Esophagus (tissue), 2 donors: ENCODE measurements around the gene SMG7. TPM values are rescaled to one million over a fixed set of nuclear protein-coding genes. Genes with fewer than 3 reads are reported as not detected.

Source experiments
- H3K27ac ChIP-seq, 2 donors: one replicate each; pipeline ENCODE4 v1.5.1; 2013; ENCODE audit warnings: low read depth in 2 of 2, mild to moderate bottlenecking in 2 of 2, inconsistent platforms in 1 of 2, low read length in 1 of 2, moderate library complexity in 1 of 2
- H3K27me3 ChIP-seq, 2 donors: one replicate each; pipeline ENCODE4 v1.6.1; 2013; ENCODE audit warnings: low read length in 2 of 2, control low read depth in 1 of 2, mild to moderate bottlenecking in 1 of 2; ENCODE audit not compliant: insufficient read depth in 2 of 2, control insufficient read depth in 1 of 2
- H3K36me3 ChIP-seq, 2 donors: one replicate each; pipeline ENCODE4 v1.6.1; 2013; ENCODE audit warnings: low read length in 1 of 2; ENCODE audit not compliant: control insufficient read depth in 2 of 2, insufficient read depth in 2 of 2
- H3K4me1 ChIP-seq, 2 donors: one replicate each; pipeline ENCODE4 v1.6.1; 2013; ENCODE audit warnings: low read length in 1 of 2; ENCODE audit not compliant: control insufficient read depth in 2 of 2, insufficient read depth in 2 of 2
- H3K4me3 ChIP-seq, 2 donors: one replicate each; pipeline ENCODE4 v1.5.1; 2013; ENCODE audit warnings: low read length in 2 of 2, mild to moderate bottlenecking in 2 of 2, low read depth in 1 of 2, moderate library complexity in 1 of 2
- H3K9me3 ChIP-seq, 2 donors: one replicate each; pipeline ENCODE4 v1.6.1; 2013; ENCODE audit warnings: mild to moderate bottlenecking in 2 of 2, low read depth in 1 of 2, low read length in 1 of 2, moderate library complexity in 1 of 2; ENCODE audit not compliant: control insufficient read depth in 2 of 2, insufficient read depth in 1 of 2
- WGBS, 2 donors: extraction: QIAGEN DNeasy Blood & Tissue Kit; methylation state at CpG; one replicate each; pipeline ENCODE4 v1.1.7; 2013; 5-methylcytosine and 5-hydroxymethylcytosine counted together
- polyA plus RNA-seq, 2 donors: library from polyadenylated mRNA; stranded (reverse); fragments of 200-250 nt; gene quantifications; one replicate each; pipeline ENCODE4 v1.2.3, GENCODE V29; 2013
- donor health status: healthy with polysubstance abuse.
- donor health status: Bipolar disorder and iron deficiency.

Gene SMG7
- polyA plus RNA-seq, 2 donors: 13.2 to 14.3 TPM

- H3K36me3 ChIP-seq: no peaks in the 10 kb centered on the region
- 81 to 87% methylated on average over 12 of the region's 12 CpGs for WGBS, 2 donors
- no peak overlapping the region for H3K4me3 ChIP-seq
- H3K4me1 ChIP-seq: no peaks in the 10 kb centered on the region
- no peaks in the 10 kb centered on the region for H3K27me3 ChIP-seq
- H3K9me3 ChIP-seq: no peaks in the 10 kb centered on the region
- H3K27ac ChIP-seq: no peak overlapping the region
These were observed 109.9 kb downstream of the SMG7 start for GRCh38 chr1:183582021-183582713.

DNA sequence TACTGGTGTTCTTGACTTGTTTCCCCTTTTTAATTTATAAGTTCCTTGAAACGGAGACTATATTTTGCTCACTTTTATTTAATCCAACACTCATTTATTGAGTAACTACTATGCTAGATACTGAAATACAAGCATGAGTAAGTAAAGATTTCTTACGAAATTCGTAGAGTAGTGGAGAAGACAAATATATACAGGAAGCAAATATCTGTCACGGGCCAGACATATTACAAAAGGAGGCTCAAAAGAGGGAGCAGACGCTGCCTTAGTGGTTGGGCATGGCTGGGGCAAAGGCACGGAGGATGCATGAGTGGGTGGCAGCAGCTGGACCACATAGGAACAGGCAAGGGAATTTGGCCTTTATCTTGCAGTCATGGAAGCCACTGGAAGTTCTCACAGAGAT lies 111.2 kb downstream of the SMG7 start:
- Histone ChIP-seq H3K36me3 (no peaks in the 10 kb centered on the region), H3K27me3 (no peaks in the 10 kb centered on the region), H3K27ac (no peak overlapping the region), H3K4me1 (no peaks in the 10 kb centered on the region), H3K4me3 (no peak overlapping the region), H3K9me3 (no peaks in the 10 kb centered on the region)
- 78 to 81% methylated on average over 6 of the region's 6 CpGs for WGBS, 2 donors

DNA sequence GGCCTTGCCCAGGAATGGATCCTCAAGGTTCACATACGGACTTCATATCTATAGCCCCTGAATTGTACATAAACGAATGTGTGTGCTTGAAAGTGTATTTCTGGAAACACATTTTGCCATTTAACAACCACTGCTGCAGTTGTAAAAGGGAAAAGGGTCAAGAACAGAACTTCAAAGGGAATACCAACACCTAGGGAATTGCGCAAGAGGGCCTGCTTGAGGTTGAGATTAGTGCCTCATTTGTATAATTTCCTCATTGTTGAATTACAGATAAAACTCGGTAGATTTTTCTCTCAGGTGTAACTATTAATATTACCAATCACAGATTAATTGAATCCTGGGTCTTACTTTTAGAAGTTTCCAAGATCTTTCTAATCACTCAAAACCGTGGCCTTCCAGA lies 111.8 kb downstream of the SMG7 start:
- Histone ChIP-seq H3K4me1 (peaks cover 3 to 4% of the 10 kb centered on the region in 2 donors), H3K4me3 (no peak overlapping the region), H3K36me3 (no peaks in the 10 kb centered on the region), H3K27ac (no peak overlapping the region), H3K27me3 (no peaks in the 10 kb centered on the region), H3K9me3 (no peaks in the 10 kb centered on the region)
- 68 to 70% methylated on average over 5 of the region's 5 CpGs for WGBS, 2 donors

DNA sequence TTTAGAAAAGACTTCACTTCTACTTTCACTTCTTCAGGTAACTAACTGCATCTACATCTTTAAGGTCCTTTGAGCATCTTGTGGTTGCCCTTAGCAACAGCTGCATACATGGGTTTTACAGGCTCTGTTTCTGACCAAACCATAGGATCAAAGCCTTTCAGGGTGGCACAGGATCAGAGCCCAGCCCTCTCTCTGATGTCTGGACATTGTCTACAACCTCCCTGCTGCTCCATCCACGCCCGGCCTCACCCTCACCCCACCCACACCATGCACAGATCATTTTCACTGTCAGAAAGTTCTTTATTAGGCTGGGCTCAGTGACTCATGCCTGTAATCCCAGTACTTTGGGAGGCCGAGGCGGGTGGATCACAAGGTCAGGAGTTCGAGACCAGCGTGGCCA lies 112.7 kb downstream of the SMG7 start:
- Histone ChIP-seq H3K36me3 (no peaks in the 10 kb centered on the region), H3K4me3 (no peak overlapping the region), H3K4me1 (peaks cover 3 to 5% of the 10 kb centered on the region in 2 donors), H3K9me3 (no peaks in the 10 kb centered on the region), H3K27ac (no peak overlapping the region), H3K27me3 (no peaks in the 10 kb centered on the region)
- 60 to 63% methylated on average over 6 of the region's 6 CpGs for WGBS, 2 donors

GRCh38 chr1:183586455-183586854 lies 114.2 kb downstream of the SMG7 start:
- H3K27ac ChIP-seq: no peak overlapping the region
- no peaks in the 10 kb centered on the region for H3K36me3 ChIP-seq
- 99 to 100% methylated on average over 1 of the region's 1 CpG for WGBS, 2 donors
- H3K4me3 ChIP-seq: no peak overlapping the region
- H3K9me3 ChIP-seq: no peaks in the 10 kb centered on the region
- H3K27me3 ChIP-seq: no peaks in the 10 kb centered on the region
- peaks cover 3 to 8% of the 10 kb centered on the region in 2 donors for H3K4me1 ChIP-seq

DNA sequence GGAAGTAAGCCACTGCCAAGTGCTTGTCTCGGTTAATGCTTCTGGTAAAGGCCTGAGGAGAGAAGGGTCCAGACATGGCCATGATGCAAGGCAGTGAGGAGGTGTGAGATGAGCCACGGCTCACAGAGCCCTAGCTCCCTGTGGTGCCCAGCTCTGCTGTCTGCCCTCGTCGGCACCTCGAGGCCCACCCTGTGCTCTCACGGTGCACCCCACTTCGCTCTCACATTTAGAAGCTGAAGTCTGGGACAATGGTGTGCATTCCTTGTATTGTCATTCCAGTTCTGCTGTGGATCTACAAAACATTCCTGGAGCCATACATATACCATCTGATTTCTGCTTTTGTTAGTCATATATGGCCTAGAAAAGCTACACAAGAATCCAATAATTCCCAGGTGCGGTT lies 114.6 kb downstream of the SMG7 start:
- H3K27ac ChIP-seq: no peak overlapping the region

DNA sequence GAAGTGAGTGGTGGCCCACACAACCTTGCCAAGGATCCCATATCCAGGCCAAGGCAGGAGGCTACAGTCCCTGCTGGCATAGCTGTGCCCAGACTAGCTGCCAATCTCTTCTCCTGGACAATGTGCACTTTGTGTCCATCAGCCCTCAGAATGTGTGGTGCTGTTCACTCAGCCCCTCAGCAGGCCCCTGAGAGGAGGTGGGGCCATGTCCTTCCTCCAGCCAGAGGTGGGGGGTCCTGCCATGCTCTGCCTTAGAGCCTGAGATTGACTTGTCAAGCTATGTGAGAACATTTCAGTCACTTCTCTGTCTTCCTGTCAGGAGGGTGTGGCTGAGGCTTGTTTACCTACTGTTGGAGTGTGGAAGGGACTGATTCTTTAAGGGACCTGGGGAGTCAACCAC lies 116.5 kb downstream of the SMG7 start:
- H3K4me3 ChIP-seq: peak overlapping the region in 1 of 2 donors; percentile 6
- H3K36me3 ChIP-seq: no peaks in the 10 kb centered on the region
- no peaks in the 10 kb centered on the region for H3K27me3 ChIP-seq
- peaks cover 3 to 11% of the 10 kb centered on the region in 2 donors for H3K4me1 ChIP-seq
- no peaks in the 10 kb centered on the region for H3K9me3 ChIP-seq
- H3K27ac ChIP-seq: peak overlapping the region; percentile 49 to 83

More for the DNA sequence above, 114.6 kb downstream of the SMG7 start:
- Histone ChIP-seq H3K36me3 (no peaks in the 10 kb centered on the region), H3K4me1 (peaks cover 3 to 8% of the 10 kb centered on the region in 2 donors), H3K4me3 (no peak overlapping the region), H3K27me3 (no peaks in the 10 kb centered on the region), H3K9me3 (no peaks in the 10 kb centered on the region)
- 88 to 97% methylated on average over 8 of the region's 8 CpGs for WGBS, 2 donors

DNA sequence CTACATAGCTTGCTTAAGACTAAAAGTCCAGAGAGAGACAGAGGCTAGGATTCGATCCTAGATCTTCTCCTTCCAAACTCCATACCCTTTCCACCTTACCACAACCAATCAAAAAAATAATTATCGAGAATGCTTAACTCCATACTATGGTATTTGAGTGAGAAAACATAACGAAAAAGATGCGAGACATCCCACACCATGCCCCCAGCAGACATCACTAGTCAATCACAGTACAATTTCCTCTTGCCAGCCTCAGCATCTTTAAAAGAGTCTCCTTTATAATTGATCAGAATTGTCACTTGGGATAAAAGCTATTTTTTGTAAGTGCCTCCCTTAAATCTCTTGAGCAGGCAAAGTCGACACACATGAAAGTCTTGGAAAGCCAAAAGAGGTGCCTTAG lies 117.1 kb downstream of the SMG7 start:
- Histone ChIP-seq H3K4me1 (peaks cover 3 to 11% of the 10 kb centered on the region in 2 donors), H3K4me3 (no peak overlapping the region), H3K9me3 (no peaks in the 10 kb centered on the region), H3K27ac (peak overlapping the region in 1 of 2 donors; percentile 57), H3K36me3 (no peaks in the 10 kb centered on the region), H3K27me3 (no peaks in the 10 kb centered on the region)
- 88 to 90% methylated on average over 5 of the region's 5 CpGs for WGBS, 2 donors

- no peaks in the 10 kb centered on the region for H3K27me3 ChIP-seq
- no peaks in the 10 kb centered on the region for H3K36me3 ChIP-seq
- no peak overlapping the region for H3K4me3 ChIP-seq
- H3K9me3 ChIP-seq: no peaks in the 10 kb centered on the region
- peaks cover 3 to 11% of the 10 kb centered on the region in 2 donors for H3K4me1 ChIP-seq
- peak overlapping the region; percentile 57 to 92 for H3K27ac ChIP-seq
- WGBS, 2 donors: 78 to 83% methylated on average over 4 of the region's 4 CpGs
These were observed 117.6 kb downstream of the SMG7 start for GRCh38 chr1:183589874-183590243.
